Transverse colon (tissue), 4 donors: ENCODE results near the gene PES1.
"Not testable (repeated sequence)": the region's sequence is repeated elsewhere in the genome, so short reads cannot be mapped to it uniquely, and the experiment has no call there.

Source experiments
- EP300 ChIP-seq: sonication (generic); formaldehyde crosslinking; IDR thresholded peaks from one replicate; pipeline ENCODE4 v1.6.1; 2017; ENCODE audit warnings: antibody characterized with exemption, low read depth
- POLR2A ChIP-seq: fragments of 450-650 bp; IDR thresholded peaks from one replicate; pipeline ENCODE4 v1.6.1; 2016; ENCODE audit warnings: antibody characterized with exemption, mild to moderate bottlenecking, moderate library complexity
- POLR2AphosphoS5 ChIP-seq, 3 donors: sonication (generic); formaldehyde crosslinking; IDR thresholded peaks; one replicate each; pipeline ENCODE4 v1.6.1; 2016; ENCODE audit warnings: antibody characterized with exemption in 3 of 3
- TF ChIP-seq, protein P1 (sequence below), 5 experiments: fragments of 200-600 bp in 3 of 5; fragments of 450-650 bp in 2 of 5; sonication (generic) in 3 of 5; IDR thresholded peaks; 1 replicate in 2 of 5; 2 replicates in 3 of 5; pipeline ENCODE4 v1.5.1; 2016 to 2017; ENCODE audit warnings: antibody characterized with exemption in 5 of 5, inconsistent platforms in 3 of 5, mild to moderate bottlenecking in 2 of 5, moderate library complexity in 1 of 5

DNA sequence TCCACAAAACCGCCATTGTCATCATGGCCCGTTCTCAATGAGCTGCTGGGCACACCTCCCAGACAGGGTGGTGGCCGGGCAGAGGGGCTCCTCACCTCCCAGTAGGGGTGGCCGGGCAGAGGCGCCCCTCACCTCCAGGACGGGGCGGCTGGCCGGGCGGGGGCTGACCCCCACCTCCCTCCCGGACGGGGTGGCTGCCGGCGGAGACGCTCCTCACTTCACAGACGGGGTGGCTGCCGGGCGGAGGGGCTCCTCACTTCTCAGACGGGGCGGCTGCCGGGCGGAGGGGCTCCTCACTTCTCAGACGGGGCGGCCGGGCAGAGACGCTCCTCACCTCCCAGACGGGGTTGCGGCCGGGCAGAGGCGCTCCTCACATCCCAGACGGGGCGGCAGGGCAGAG, 39.8 kb upstream of the PES1 start:
- TF ChIP-seq, protein P1, sequence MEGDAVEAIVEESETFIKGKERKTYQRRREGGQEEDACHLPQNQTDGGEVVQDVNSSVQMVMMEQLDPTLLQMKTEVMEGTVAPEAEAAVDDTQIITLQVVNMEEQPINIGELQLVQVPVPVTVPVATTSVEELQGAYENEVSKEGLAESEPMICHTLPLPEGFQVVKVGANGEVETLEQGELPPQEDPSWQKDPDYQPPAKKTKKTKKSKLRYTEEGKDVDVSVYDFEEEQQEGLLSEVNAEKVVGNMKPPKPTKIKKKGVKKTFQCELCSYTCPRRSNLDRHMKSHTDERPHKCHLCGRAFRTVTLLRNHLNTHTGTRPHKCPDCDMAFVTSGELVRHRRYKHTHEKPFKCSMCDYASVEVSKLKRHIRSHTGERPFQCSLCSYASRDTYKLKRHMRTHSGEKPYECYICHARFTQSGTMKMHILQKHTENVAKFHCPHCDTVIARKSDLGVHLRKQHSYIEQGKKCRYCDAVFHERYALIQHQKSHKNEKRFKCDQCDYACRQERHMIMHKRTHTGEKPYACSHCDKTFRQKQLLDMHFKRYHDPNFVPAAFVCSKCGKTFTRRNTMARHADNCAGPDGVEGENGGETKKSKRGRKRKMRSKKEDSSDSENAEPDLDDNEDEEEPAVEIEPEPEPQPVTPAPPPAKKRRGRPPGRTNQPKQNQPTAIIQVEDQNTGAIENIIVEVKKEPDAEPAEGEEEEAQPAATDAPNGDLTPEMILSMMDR (IDR thresholded peaks at IDR 0.05), result not testable (repeated sequence)
- TF ChIP-seq EP300; POLR2AphosphoS5 (IDR thresholded peaks at IDR 0.05); POLR2A: not testable (repeated sequence)
